T47D (cell line): ENCODE results near the gene PDE4B.
"Not testable (repeated sequence)": the region's sequence is repeated elsewhere in the genome, so short reads cannot be mapped to it uniquely, and the experiment has no call there.

Source experiments
- DNase-seq, 2 experiments: peaks; one replicate each; pipeline versions ENCODE4 v3.0.0 to v3.0.0-alpha.2; 2011 to 2012; ENCODE audit warnings: low read depth in 1 of 2, low spot score in 1 of 2
- JUND ChIP-seq: IDR thresholded peaks from 2 replicates; pipeline ENCODE4 v1.6.1; 2012; ENCODE audit warnings: low read depth
- in situ Hi-C: cut with HindIII; loops from 2 replicates; pipeline ENCODE4 v1.10.0; 2016; ENCODE audit warnings: low sequenced_read_pairs, low pct_unique_long_range_greater_than_20kb

The PDE4B gene

GRCh38 chr1:66043186-66043585 is 250.5 kb downstream of the PDE4B start:
- TF ChIP-seq JUND, result no peak
- in situ Hi-C loops, result no loop called here
- peak in 1 of 2 experiments; percentile 20 for DNase-seq

GRCh38 chr1:66044912-66045311 is 252.2 kb downstream of the PDE4B start:
- no peak for DNase-seq
- in situ Hi-C loops, result no loop called here
- TF ChIP-seq JUND, result no peak

GRCh38 chr1:66046415-66046814 is 253.7 kb downstream of the PDE4B start:
- in situ Hi-C loops, result no loop called here
- no peak for TF ChIP-seq JUND
- no peak for DNase-seq

GRCh38 chr1:66048011-66048410 is 255.3 kb downstream of the PDE4B start:
- no peak for DNase-seq
- in situ Hi-C loops, result no loop called here
- no peak for TF ChIP-seq JUND

- DNase-seq, result no peak
- in situ Hi-C loops, result no loop called here
- TF ChIP-seq JUND, result no peak
Measured at GRCh38 chr1:66050123-66050522, 257.4 kb downstream of the PDE4B start.

- in situ Hi-C loops, result no loop called here
- TF ChIP-seq JUND, result no peak
- no peak for DNase-seq
Measured at GRCh38 chr1:66050633-66051032, 257.9 kb downstream of the PDE4B start.

- no peak for DNase-seq
- in situ Hi-C loops, result no loop called here
- TF ChIP-seq JUND, result no peak
Measured at GRCh38 chr1:66055092-66055491, 262.4 kb downstream of the PDE4B start.

GRCh38 chr1:66057448-66057847 is 264.8 kb downstream of the PDE4B start:
- in situ Hi-C loops, DNase-seq: not testable (repeated sequence)

GRCh38 chr1:66058558-66058957 is 265.9 kb downstream of the PDE4B start:
- DNase-seq, result no peak
- in situ Hi-C loops, result no loop called here
- TF ChIP-seq JUND, result no peak

- in situ Hi-C loops, result not testable (repeated sequence)
Measured at GRCh38 chr1:66067219-66067618, 274.5 kb downstream of the PDE4B start.

GRCh38 chr1:66069976-66070876 is 277.5 kb downstream of the PDE4B start:
- no peak for TF ChIP-seq JUND
- DNase-seq, result no peak
- in situ Hi-C loops, result no loop called here

More at GRCh38 chr1:66067219-66067618, 274.5 kb downstream of the PDE4B start:
- not testable (repeated sequence) for DNase-seq

GRCh38 chr1:66073388-66073787 is 280.7 kb downstream of the PDE4B start:
- no peak for DNase-seq
- in situ Hi-C loops, result no loop called here
- no peak for TF ChIP-seq JUND

- TF ChIP-seq JUND, result no peak
- DNase-seq, result no peak
- in situ Hi-C loops, result no loop called here
Measured at GRCh38 chr1:66074147-66074546, 281.5 kb downstream of the PDE4B start.

GRCh38 chr1:66078412-66078811 is 285.7 kb downstream of the PDE4B start:
- no peak for TF ChIP-seq JUND
- DNase-seq, result no peak
- in situ Hi-C loops, result no loop called here
